GM19455 (cell line): Measurements from ENCODE around the gene RGS9BP.
"Not testable (repeated sequence)": the region's sequence is repeated elsewhere in the genome, so short reads cannot be mapped to it uniquely, and the experiment has no call there.

ENCODE experiments used
- ATAC-seq: cut with Tn5 transposase; IDR thresholded peaks from one replicate; pipeline ENCODE4 v1.9.1; 2021; ENCODE audit not compliant: unreplicated experiment

RGS9BP gene

GRCh38 chr19:32675720-32676185 is at the start of gene RGS9BP:
TSS of gene RGS9BP (plus strand) at chr19:32675848. CDS start at chr19:32676264, 416 bp downstream.
- ATAC-seq: no peak

- ATAC-seq: no peak
Observed at GRCh38 chr19:32626969-32627368, 48.7 kb upstream of the RGS9BP start.

- ATAC-seq: no peak
Observed at GRCh38 chr19:32627714-32628270, 47.9 kb upstream of the RGS9BP start.

GRCh38 chr19:32630338-32630737 is 45.3 kb upstream of the RGS9BP start:
- no peak for ATAC-seq

- no peak for ATAC-seq
Observed at GRCh38 chr19:32631381-32631780, 44.3 kb upstream of the RGS9BP start.

- ATAC-seq: no peak
Observed at GRCh38 chr19:32637480-32637879, 38.2 kb upstream of the RGS9BP start.

GRCh38 chr19:32638625-32639024 is 37.0 kb upstream of the RGS9BP start:
- no peak for ATAC-seq

GRCh38 chr19:32642771-32643170 is 32.9 kb upstream of the RGS9BP start:
- no peak for ATAC-seq

- ATAC-seq: no peak
Observed at GRCh38 chr19:32646556-32646955, 29.1 kb upstream of the RGS9BP start.

GRCh38 chr19:32647361-32647760 is 28.3 kb upstream of the RGS9BP start:
- no peak for ATAC-seq

- ATAC-seq: no peak
Observed at GRCh38 chr19:32649751-32650150, 25.9 kb upstream of the RGS9BP start.

GRCh38 chr19:32650671-32651070 is 25.0 kb upstream of the RGS9BP start:
- ATAC-seq: no peak

- no peak for ATAC-seq
Observed at GRCh38 chr19:32651729-32652140, 23.9 kb upstream of the RGS9BP start.

GRCh38 chr19:32652331-32652730 is 23.3 kb upstream of the RGS9BP start:
- not testable (repeated sequence) for ATAC-seq

- no peak for ATAC-seq
Observed at GRCh38 chr19:32652894-32653598, 22.6 kb upstream of the RGS9BP start.

GRCh38 chr19:32653599-32653915 is 22.1 kb upstream of the RGS9BP start:
- no peak for ATAC-seq

- ATAC-seq: not testable (repeated sequence)
Observed at GRCh38 chr19:32656379-32656778, 19.3 kb upstream of the RGS9BP start.

GRCh38 chr19:32658075-32658474 is 17.6 kb upstream of the RGS9BP start:
- ATAC-seq: no peak

- ATAC-seq: no peak
Observed at GRCh38 chr19:32658527-32658926, 17.1 kb upstream of the RGS9BP start.

- ATAC-seq: no peak
Observed at GRCh38 chr19:32661318-32661717, 14.3 kb upstream of the RGS9BP start.

- no peak for ATAC-seq
Observed at GRCh38 chr19:32662186-32662585, 13.5 kb upstream of the RGS9BP start.

- no peak for ATAC-seq
Observed at GRCh38 chr19:32666084-32666483, 9.6 kb upstream of the RGS9BP start.

- no peak for ATAC-seq
Observed at GRCh38 chr19:32669310-32669709, 6.3 kb upstream of the RGS9BP start.
